ENCODE measurements around the gene GPR162.
"Not testable (repeated sequence)": the region's sequence is repeated elsewhere in the genome, so short reads cannot be mapped to it uniquely, and the experiment has no call there.

The GPR162 gene

GRCh38 chr12:6851921-6852650, 30.5 kb downstream of the GPR162 start, which contains the start of gene USP5:
USP5 (plus strand) TSS chr12:6852150; CDS start chr12:6852180, 30 bp downstream.
- FAIRE-seq (peak; percentile 98), DNase-seq (ENCODE audit: insufficient read length, low spot score) (peak; percentile 100)

GRCh38 chr12:6852651-6853354, 31.2 kb downstream of the GPR162 start:
- DNase-seq (ENCODE audit: insufficient read length, low spot score): peak; percentile 58

GRCh38 chr12:6853626-6854025, 32.0 kb downstream of the GPR162 start:
- DNase-seq (ENCODE audit: insufficient read length, low spot score): no peak
- FAIRE-seq: no peak

More at GRCh38 chr12:6852651-6853354, 31.2 kb downstream of the GPR162 start:
- FAIRE-seq: peak; percentile 59

- FAIRE-seq (no peak), DNase-seq (ENCODE audit: insufficient read length, low spot score) (no peak)
Measured at GRCh38 chr12:6854036-6854435, 32.4 kb downstream of the GPR162 start.

GRCh38 chr12:6855322-6855721, 33.7 kb downstream of the GPR162 start:
- no peak for DNase-seq (ENCODE audit: insufficient read length, low spot score)
- FAIRE-seq: no peak

GRCh38 chr12:6858799-6859198, 37.2 kb downstream of the GPR162 start:
- FAIRE-seq (no peak), DNase-seq (ENCODE audit: insufficient read length, low spot score) (no peak)

GRCh38 chr12:6860116-6860515, 38.5 kb downstream of the GPR162 start:
- FAIRE-seq (no peak), DNase-seq (ENCODE audit: insufficient read length, low spot score) (no peak)

GRCh38 chr12:6860942-6861341, 39.3 kb downstream of the GPR162 start:
- DNase-seq (ENCODE audit: insufficient read length, low spot score) (no peak), FAIRE-seq (peak; percentile 48)

- no peak for FAIRE-seq
- no peak for DNase-seq (ENCODE audit: insufficient read length, low spot score)
Measured at GRCh38 chr12:6861391-6861790, 39.8 kb downstream of the GPR162 start.

GRCh38 chr12:6863033-6863432, 41.4 kb downstream of the GPR162 start:
- DNase-seq (ENCODE audit: insufficient read length, low spot score): no peak
- FAIRE-seq: no peak

- FAIRE-seq: no peak
- no peak for DNase-seq (ENCODE audit: insufficient read length, low spot score)
Measured at GRCh38 chr12:6863586-6864321, 42.1 kb downstream of the GPR162 start.

- FAIRE-seq; DNase-seq (ENCODE audit: insufficient read length, low spot score): not testable (repeated sequence)
Measured at GRCh38 chr12:6865307-6865706, 43.7 kb downstream of the GPR162 start.

GRCh38 chr12:6866163-6866919, 44.7 kb downstream of the GPR162 start:
- peak; percentile 49 for FAIRE-seq

GRCh38 chr12:6866920-6867412, 45.3 kb downstream of the GPR162 start:
- no peak for DNase-seq (ENCODE audit: insufficient read length, low spot score)

More at GRCh38 chr12:6866163-6866919, 44.7 kb downstream of the GPR162 start:
- no peak for DNase-seq (ENCODE audit: insufficient read length, low spot score)

GRCh38 chr12:6867413-6868210, 46.0 kb downstream of the GPR162 start, which contains the start of gene TPI1:
TPI1 (plus strand) TSS chr12:6867531; CDS start chr12:6867567, 36 bp downstream.
- peak; percentile 90 for DNase-seq (ENCODE audit: insufficient read length, low spot score)
- peak; percentile 94 for FAIRE-seq

More at GRCh38 chr12:6866920-6867412, 45.3 kb downstream of the GPR162 start:
- no peak for FAIRE-seq

- DNase-seq (ENCODE audit: insufficient read length, low spot score) (no peak), FAIRE-seq (peak; percentile 87)
Measured at GRCh38 chr12:6868211-6869048, 46.8 kb downstream of the GPR162 start.

GRCh38 chr12:6869049-6870021, 47.7 kb downstream of the GPR162 start:
- FAIRE-seq: peak; percentile 67

More at GRCh38 chr12:6869049-6870021, 47.7 kb downstream of the GPR162 start:
- peak; percentile 83 for DNase-seq (ENCODE audit: insufficient read length, low spot score)
